Smooth muscle cell (in vitro differentiated cells): ENCODE results near the gene S100A13. TPM values are rescaled to one million over a fixed set of nuclear protein-coding genes. Genes with fewer than 3 reads are reported as not detected.

Source experiments
- DNase-seq: peaks from one replicate; lab custom pipeline; 2025; ENCODE audit not compliant: unreplicated experiment; lab: John Stamatoyannopoulos, UW
- H2AFZ ChIP-seq: fragments of 200-600 bp; sonication (generic); 2 replicates; pipeline ENCODE4 v1.6.0; 2016; ENCODE audit warnings: antibody characterized with exemption, low read depth, mild to moderate bottlenecking
- H3F3A ChIP-seq: fragments of 200-600 bp; sonication (generic); 2 replicates; pipeline ENCODE4 v1.6.0; 2017; ENCODE audit warnings: antibody characterized with exemption, low read depth
- H3K27ac ChIP-seq: fragments of 200-600 bp; sonication (generic); 2 replicates; pipeline ENCODE4 v1.5.1; 2016; ENCODE audit warnings: low read depth, mild to moderate bottlenecking
- H3K27me3 ChIP-seq: fragments of 200-600 bp; sonication (generic); 2 replicates; pipeline ENCODE4 v1.6.1; 2016; ENCODE audit warnings: low read depth, mild to moderate bottlenecking
- H3K36me3 ChIP-seq: fragments of 200-600 bp; sonication (generic); 2 replicates; pipeline ENCODE4 v1.5.1; 2016; ENCODE audit warnings: low read depth
- H3K4me1 ChIP-seq: fragments of 200-600 bp; sonication (generic); 2 replicates; pipeline ENCODE4 v1.5.1; 2016; ENCODE audit warnings: low read depth
- H3K4me2 ChIP-seq: fragments of 200-600 bp; sonication (generic); 2 replicates; pipeline ENCODE4 v1.6.0; 2016; ENCODE audit warnings: mild to moderate bottlenecking
- H3K4me3 ChIP-seq: fragments of 200-600 bp; sonication (generic); 2 replicates; pipeline ENCODE4 v1.5.1; 2016; ENCODE audit warnings: mild to moderate bottlenecking
- H3K79me2 ChIP-seq: fragments of 200-600 bp; sonication (generic); 2 replicates; pipeline ENCODE4 v1.6.0; 2016; ENCODE audit warnings: low read depth, mild to moderate bottlenecking
- H3K9ac ChIP-seq: fragments of 200-600 bp; sonication (generic); 2 replicates; pipeline ENCODE4 v1.6.0; 2016; ENCODE audit warnings: low read depth
- H3K9me3 ChIP-seq: fragments of 200-600 bp; sonication (generic); replicated peaks from 2 replicates; pipeline ENCODE4 v1.5.1; 2016; ENCODE audit warnings: low read depth
- H4K20me1 ChIP-seq: fragments of 200-600 bp; sonication (generic); 2 replicates; pipeline ENCODE4 v1.6.0; 2016; ENCODE audit warnings: low read depth
- WGBS: methylation state at CpG from one replicate; pipeline ENCODE4 v1.1.7; 2016; ENCODE audit warnings: low lambda C conversion rate; 5-methylcytosine and 5-hydroxymethylcytosine counted together
- polyA plus RNA-seq: library from polyadenylated mRNA; unstranded; fragments of >200 nt; fragmentation: Nextera tagmentation; extraction: Ambion mirVana; gene quantifications from 2 replicates; pipeline ENCODE4 v1.2.1, GENCODE V29; 2016
- total RNA-seq: library from RNA; depleted of rRNA; stranded (reverse); fragments of >200 nt; gene quantifications from 2 replicates; pipeline ENCODE4 v1.2.3, GENCODE V29; 2014
- TF ChIP-seq, protein P1 (sequence below): fragments of 200-600 bp; sonication (generic); IDR thresholded peaks from 2 replicates; pipeline ENCODE4 v1.5.1; 2017; ENCODE audit warnings: borderline replicate concordance, mild to moderate bottlenecking, antibody characterized with exemption; ENCODE audit not compliant: insufficient read depth, poor library complexity, severe bottlenecking

Gene S100A13
- total and polyA plus RNA-seq, 2 experiments from 2014 or later, result 158 to 498 TPM

GRCh38 chr1:153636312-153636711, 9.0 kb upstream of the S100A13 start:
- H3K4me1 ChIP-seq, result peaks cover 12% of the 10 kb centered on the region
- DNase-seq, result no peak
- H3K27me3 ChIP-seq, result no peaks in the 10 kb centered on the region
- TF ChIP-seq, protein P1, sequence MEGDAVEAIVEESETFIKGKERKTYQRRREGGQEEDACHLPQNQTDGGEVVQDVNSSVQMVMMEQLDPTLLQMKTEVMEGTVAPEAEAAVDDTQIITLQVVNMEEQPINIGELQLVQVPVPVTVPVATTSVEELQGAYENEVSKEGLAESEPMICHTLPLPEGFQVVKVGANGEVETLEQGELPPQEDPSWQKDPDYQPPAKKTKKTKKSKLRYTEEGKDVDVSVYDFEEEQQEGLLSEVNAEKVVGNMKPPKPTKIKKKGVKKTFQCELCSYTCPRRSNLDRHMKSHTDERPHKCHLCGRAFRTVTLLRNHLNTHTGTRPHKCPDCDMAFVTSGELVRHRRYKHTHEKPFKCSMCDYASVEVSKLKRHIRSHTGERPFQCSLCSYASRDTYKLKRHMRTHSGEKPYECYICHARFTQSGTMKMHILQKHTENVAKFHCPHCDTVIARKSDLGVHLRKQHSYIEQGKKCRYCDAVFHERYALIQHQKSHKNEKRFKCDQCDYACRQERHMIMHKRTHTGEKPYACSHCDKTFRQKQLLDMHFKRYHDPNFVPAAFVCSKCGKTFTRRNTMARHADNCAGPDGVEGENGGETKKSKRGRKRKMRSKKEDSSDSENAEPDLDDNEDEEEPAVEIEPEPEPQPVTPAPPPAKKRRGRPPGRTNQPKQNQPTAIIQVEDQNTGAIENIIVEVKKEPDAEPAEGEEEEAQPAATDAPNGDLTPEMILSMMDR, result no peak
- peak overlapping the region; percentile 92 for H3K4me2 ChIP-seq
- H2AFZ ChIP-seq, result no peak overlapping the region
- H3K9ac ChIP-seq, result no peak overlapping the region
- H3K27ac ChIP-seq, result peak overlapping the region; percentile 31
- H3K4me3 ChIP-seq, result no peak overlapping the region
- 86% methylated on average over 9 of the region's 9 CpGs for WGBS
- H3F3A ChIP-seq, result peaks cover 23% of the 10 kb centered on the region
- peaks cover 18% of the 10 kb centered on the region for H3K36me3 ChIP-seq
- no peaks in the 10 kb centered on the region for H3K9me3 ChIP-seq
- peaks cover 65% of the 10 kb centered on the region for H3K79me2 ChIP-seq
- H4K20me1 ChIP-seq, result peaks cover 69% of the 10 kb centered on the region

DNA sequence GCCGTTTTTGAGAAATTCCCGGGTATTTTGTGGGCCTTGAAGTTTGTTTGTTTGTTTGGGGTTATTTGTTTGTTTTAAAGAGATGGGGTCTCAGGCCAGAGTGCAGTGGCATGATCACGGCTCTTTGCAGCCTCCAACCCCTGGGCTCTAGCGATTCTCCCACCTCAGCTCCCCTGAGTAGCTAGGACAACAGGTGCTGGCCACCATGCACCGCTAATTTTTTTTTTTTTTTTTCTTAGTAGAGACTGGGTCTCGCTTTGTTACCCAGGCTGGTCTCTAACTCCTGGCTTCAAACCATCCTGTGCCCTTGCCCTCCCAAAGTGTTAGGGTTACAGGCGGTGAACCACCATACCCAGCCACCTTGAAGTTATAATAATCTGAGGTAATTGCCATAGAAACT, 8.6 kb upstream of the S100A13 start:
- Histone ChIP-seq H3K4me2 (peak overlapping the region; percentile 92), H3K36me3 (peaks cover 16% of the 10 kb centered on the region), H3K9me3 (no peaks in the 10 kb centered on the region), H2AFZ (no peak overlapping the region), H3F3A (peaks cover 19% of the 10 kb centered on the region), H3K4me3 (peak overlapping the region; percentile 95), H3K27me3 (no peaks in the 10 kb centered on the region), H3K9ac (no peak overlapping the region), H4K20me1 (peaks cover 64% of the 10 kb centered on the region), H3K79me2 (peaks cover 61% of the 10 kb centered on the region), H3K4me1 (peaks cover 12% of the 10 kb centered on the region), H3K27ac (peak overlapping the region; percentile 42)
- 96% methylated on average over 7 of the region's 7 CpGs for WGBS
- DNase-seq, result no peak
- TF ChIP-seq, protein P1, result no peak

- H3K9ac ChIP-seq, result peak within 1 kb of the TSS; percentile 100
- H3K9me3 ChIP-seq, result no peaks in the 10 kb centered on the region
- H2AFZ ChIP-seq, result no peak within 1 kb of the TSS
- WGBS, result 3% methylated on average over 58 of the region's 65 CpGs
- peaks cover 20% of the 10 kb centered on the region for H3K4me1 ChIP-seq
- H3K4me2 ChIP-seq, result peak within 1 kb of the TSS; percentile 92
- peak within 1 kb of the TSS; percentile 95 for H3K4me3 ChIP-seq
- DNase-seq, result peak; percentile 89
- peaks cover 47% of the 10 kb centered on the region for H3K79me2 ChIP-seq
- peak within 1 kb of the TSS; percentile 100 for H3K27ac ChIP-seq
- peaks cover 45% of the 10 kb centered on the region for H4K20me1 ChIP-seq
- H3F3A ChIP-seq, result peaks cover 9% of the 10 kb centered on the region
- peaks cover 16% of the 10 kb centered on the region for H3K36me3 ChIP-seq
- no peaks in the 10 kb centered on the region for H3K27me3 ChIP-seq
- TF ChIP-seq, protein P1, result peak; percentile 4
These were observed 6.7 kb upstream of the S100A13 start, which contains the start of gene CHTOP for GRCh38 chr1:153633754-153634665. Gene CHTOP, plus strand, starts transcription at chr1:153634066. Its CDS starts 2,523 bp downstream, at chr1:153636589.
